ENCODE data around the gene ADAMTSL4. TPM values are rescaled to one million over a fixed set of nuclear protein-coding genes. Genes with fewer than 3 reads are reported as not detected.

Gene ADAMTSL4
- total RNA-seq, 1 donor from 2014 or later = 64.6 TPM

DNA sequence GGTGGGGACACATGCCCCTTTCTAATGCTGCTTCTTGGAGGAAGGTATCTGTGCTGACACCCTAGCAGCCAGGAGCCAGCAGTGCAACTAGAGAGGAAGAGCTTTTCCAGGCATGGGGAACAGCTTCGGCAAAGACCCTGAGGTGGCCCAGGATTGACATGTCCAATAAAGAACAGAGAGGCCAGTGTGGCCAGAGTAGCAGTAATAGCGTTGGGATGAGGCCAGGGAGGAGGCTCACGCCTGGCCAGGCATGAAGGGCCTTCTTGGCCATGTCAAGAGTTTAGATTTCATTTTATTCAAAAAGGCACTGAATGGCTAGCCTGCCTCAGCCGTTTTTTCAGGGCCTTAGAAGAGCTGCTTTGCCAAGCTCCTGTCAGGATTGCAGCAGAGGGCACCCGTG, 16.3 kb upstream of the ADAMTSL4 start:
- peaks cover 48% of the 10 kb centered on the region for H3K4me1 ChIP-seq
- intact Hi-C loops (cut with DNase I) = no loop called here
- no peak for DNase-seq (ENCODE audit: extremely low spot score in 2 of 2)

GRCh38 chr1:150534002-150534401, 15.2 kb upstream of the ADAMTSL4 start:
- no peaks in the 10 kb centered on the region for H3K27me3 ChIP-seq
- H3K36me3 ChIP-seq = no peaks in the 10 kb centered on the region
- DNase-seq (ENCODE audit: extremely low spot score in 2 of 2) = no peak
- no peaks in the 10 kb centered on the region for H3K9me3 ChIP-seq
- H3K27ac ChIP-seq = no peak overlapping the region
- no peak overlapping the region for H3K4me3 ChIP-seq
- TF ChIP-seq POLR2A (IDR thresholded peaks at IDR 0.05) = no peak
- TF ChIP-seq POLR2AphosphoS5 (IDR thresholded peaks at IDR 0.05; ENCODE audit: insufficient read depth in 1 of 2, low read depth in 1 of 2) = peak in 1 of 2 donors; percentile 49
- TF ChIP-seq, protein P1, sequence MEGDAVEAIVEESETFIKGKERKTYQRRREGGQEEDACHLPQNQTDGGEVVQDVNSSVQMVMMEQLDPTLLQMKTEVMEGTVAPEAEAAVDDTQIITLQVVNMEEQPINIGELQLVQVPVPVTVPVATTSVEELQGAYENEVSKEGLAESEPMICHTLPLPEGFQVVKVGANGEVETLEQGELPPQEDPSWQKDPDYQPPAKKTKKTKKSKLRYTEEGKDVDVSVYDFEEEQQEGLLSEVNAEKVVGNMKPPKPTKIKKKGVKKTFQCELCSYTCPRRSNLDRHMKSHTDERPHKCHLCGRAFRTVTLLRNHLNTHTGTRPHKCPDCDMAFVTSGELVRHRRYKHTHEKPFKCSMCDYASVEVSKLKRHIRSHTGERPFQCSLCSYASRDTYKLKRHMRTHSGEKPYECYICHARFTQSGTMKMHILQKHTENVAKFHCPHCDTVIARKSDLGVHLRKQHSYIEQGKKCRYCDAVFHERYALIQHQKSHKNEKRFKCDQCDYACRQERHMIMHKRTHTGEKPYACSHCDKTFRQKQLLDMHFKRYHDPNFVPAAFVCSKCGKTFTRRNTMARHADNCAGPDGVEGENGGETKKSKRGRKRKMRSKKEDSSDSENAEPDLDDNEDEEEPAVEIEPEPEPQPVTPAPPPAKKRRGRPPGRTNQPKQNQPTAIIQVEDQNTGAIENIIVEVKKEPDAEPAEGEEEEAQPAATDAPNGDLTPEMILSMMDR (IDR thresholded peaks at IDR 0.05) = no peak
- H3K4me1 ChIP-seq = peaks cover 51% of the 10 kb centered on the region
- intact Hi-C loops (cut with DNase I) = no loop called here

More for the DNA sequence above, 16.3 kb upstream of the ADAMTSL4 start:
- H3K9me3 ChIP-seq = no peaks in the 10 kb centered on the region
- no peaks in the 10 kb centered on the region for H3K36me3 ChIP-seq
- no peaks in the 10 kb centered on the region for H3K27me3 ChIP-seq
- H3K27ac ChIP-seq = peak overlapping the region; percentile 66
- no peak overlapping the region for H3K4me3 ChIP-seq
- TF ChIP-seq POLR2A (IDR thresholded peaks at IDR 0.05) (no peak), POLR2AphosphoS5 (IDR thresholded peaks at IDR 0.05; ENCODE audit: insufficient read depth in 1 of 2, low read depth in 1 of 2) (no peak)
- TF ChIP-seq, protein P1 (IDR thresholded peaks at IDR 0.05) = no peak

DNA sequence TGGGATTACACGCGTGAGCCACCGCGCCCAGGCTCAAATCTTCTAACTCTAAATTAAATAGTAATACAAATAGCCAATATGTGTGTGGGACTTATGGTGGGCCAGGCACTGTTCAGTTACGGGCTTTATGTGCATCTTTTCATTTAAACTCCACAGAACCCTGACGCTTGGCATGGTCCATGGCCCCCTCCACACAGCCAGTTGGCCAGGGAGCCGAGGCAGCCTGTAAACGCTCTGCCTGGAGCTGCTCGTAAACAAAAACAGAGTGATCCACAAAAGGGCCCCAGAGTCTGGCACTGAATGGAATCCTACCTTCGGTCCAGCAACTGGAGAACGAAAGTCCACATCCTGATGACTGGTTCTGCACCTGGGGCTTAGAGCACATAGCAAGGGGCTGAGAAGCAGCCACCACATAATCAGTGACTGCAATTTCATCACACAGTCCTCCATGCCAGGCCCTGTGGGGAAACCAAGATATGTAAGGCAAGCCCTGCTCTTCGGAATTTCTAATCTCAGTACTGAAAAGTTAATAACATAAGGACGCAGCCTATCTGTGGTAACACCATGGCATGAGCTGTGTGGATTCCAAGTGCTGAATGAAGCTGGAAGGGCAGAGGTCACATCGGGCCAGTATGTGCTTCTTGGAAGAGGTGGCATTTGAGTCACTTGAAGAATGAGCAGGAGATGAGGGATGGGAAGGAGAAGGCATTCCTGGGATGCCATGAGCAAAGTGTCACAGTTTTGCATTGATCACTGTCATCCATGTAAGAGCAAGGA, 13.5 kb upstream of the ADAMTSL4 start:
- Histone ChIP-seq H3K27ac (no peak overlapping the region), H3K9me3 (no peaks in the 10 kb centered on the region), H3K4me3 (no peak overlapping the region), H3K27me3 (no peaks in the 10 kb centered on the region), H3K36me3 (no peaks in the 10 kb centered on the region), H3K4me1 (peaks cover 46% of the 10 kb centered on the region)
- intact Hi-C loops (cut with DNase I) = loop anchor here (5.0 kb wide), 1 partner anchor 63 kb away; no protein-coding TSS in a partner anchor
- DNase-seq (ENCODE audit: extremely low spot score in 2 of 2) = no peak
- no peak for TF ChIP-seq POLR2AphosphoS5 (IDR thresholded peaks at IDR 0.05; ENCODE audit: insufficient read depth in 1 of 2, low read depth in 1 of 2)
- TF ChIP-seq, protein P1 (IDR thresholded peaks at IDR 0.05) = no peak
- no peak for TF ChIP-seq POLR2A (IDR thresholded peaks at IDR 0.05)

DNA sequence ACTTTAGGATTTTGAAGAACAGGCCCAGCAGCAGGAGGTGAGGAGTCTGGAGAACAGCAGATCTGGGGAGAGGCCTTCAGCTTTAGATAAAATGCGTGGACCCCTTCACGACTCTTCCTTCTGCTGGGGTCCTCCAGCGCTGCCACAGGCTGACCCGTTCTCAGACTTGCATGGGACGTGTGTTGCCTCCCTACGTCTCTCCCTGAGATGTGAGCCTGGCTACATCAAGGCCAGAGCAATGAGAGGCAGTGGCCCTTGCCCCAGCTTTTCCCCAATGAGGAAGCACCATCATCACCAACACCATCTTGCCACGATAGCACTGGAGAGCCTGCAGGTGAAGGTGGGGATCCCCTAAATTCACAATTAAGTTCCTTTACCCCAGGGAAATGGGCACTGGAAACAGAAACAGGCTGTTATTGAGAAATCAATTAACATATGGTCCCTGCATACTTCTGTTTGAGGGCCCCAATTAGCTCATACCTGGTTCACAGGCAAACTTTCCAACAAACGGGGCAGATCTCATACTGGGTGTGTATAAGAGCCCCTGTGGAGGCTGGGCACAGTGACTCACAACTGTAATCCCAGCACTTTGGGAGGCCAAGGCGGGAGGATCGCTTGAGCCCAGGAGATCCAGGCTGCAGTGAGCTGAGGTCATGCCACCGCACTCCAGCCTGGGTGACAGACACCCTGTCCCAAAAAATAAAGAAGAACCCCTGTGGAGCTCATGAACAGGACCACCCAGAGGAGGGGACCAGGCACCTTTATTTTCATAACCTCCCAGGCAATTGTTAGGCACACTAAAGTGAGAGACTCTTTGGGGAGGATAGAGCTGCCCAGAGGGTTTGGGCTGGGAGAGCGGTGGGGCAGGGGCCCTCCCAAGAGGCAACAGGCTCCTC, 12.1 kb upstream of the ADAMTSL4 start:
- TF ChIP-seq POLR2AphosphoS5 (IDR thresholded peaks at IDR 0.05; ENCODE audit: insufficient read depth in 1 of 2, low read depth in 1 of 2) (no peak), POLR2A (IDR thresholded peaks at IDR 0.05) (no peak)
- TF ChIP-seq, protein P1 (IDR thresholded peaks at IDR 0.05) = no peak
- Histone ChIP-seq H3K27ac (peak overlapping the region; percentile 71), H3K9me3 (no peaks in the 10 kb centered on the region), H3K36me3 (no peaks in the 10 kb centered on the region), H3K4me3 (no peak overlapping the region), H3K27me3 (no peaks in the 10 kb centered on the region), H3K4me1 (peaks cover 43% of the 10 kb centered on the region)
- no peak for DNase-seq (ENCODE audit: extremely low spot score in 2 of 2)
- intact Hi-C loops (cut with DNase I) = loop anchor here (5.0 kb wide), 1 partner anchor 65 kb away; no protein-coding TSS in a partner anchor

Data from vagina (tissue), 2 donors.